H9 (cell line): ENCODE data around the gene KCNK5. TPM values are rescaled to one million over a fixed set of nuclear protein-coding genes. Genes with fewer than 3 reads are reported as not detected.

Experiments
- DNase-seq: peaks from one replicate; pipeline ENCODE4 v3.0.0-alpha.2; 2017
- H2AFZ ChIP-seq: one replicate; pipeline ENCODE4 v1.6.1; 2013; ENCODE audit warnings: mild to moderate bottlenecking, low read length, control low read depth, moderate library complexity
- H2AK5ac ChIP-seq: 2 replicates; pipeline ENCODE4 v1.6.1; 2013; ENCODE audit warnings: low read length, control low read depth, mixed read lengths; ENCODE audit not compliant: insufficient read length
- H2BK120ac ChIP-seq: one replicate; pipeline ENCODE4 v1.6.1; 2013; ENCODE audit warnings: low read depth, mild to moderate bottlenecking, low read length, control low read depth, inconsistent platforms; ENCODE audit not compliant: poor library complexity, severe bottlenecking
- H2BK12ac ChIP-seq: 2 replicates; pipeline ENCODE4 v1.6.1; 2013; ENCODE audit warnings: low read length, control low read depth, mixed read lengths, low read depth; ENCODE audit not compliant: insufficient read length
- H2BK15ac ChIP-seq: 2 replicates; pipeline ENCODE4 v1.6.1; 2013; ENCODE audit warnings: low read depth, low read length, control low read depth
- H2BK20ac ChIP-seq: one replicate; pipeline ENCODE4 v1.6.1; 2013; ENCODE audit warnings: low read depth, mild to moderate bottlenecking, low read length, control low read depth, inconsistent platforms; ENCODE audit not compliant: poor library complexity, severe bottlenecking
- H2BK5ac ChIP-seq: 2 replicates; pipeline ENCODE4 v1.6.1; 2013; ENCODE audit warnings: low read length, control low read depth, mixed read lengths; ENCODE audit not compliant: insufficient read length
- H3K14ac ChIP-seq: 2 replicates; pipeline ENCODE4 v1.6.1; 2013; ENCODE audit warnings: low read length, control low read depth; ENCODE audit not compliant: insufficient read depth
- H3K18ac ChIP-seq: 2 replicates; pipeline ENCODE4 v1.6.1; 2013; ENCODE audit warnings: low read depth, mild to moderate bottlenecking, mixed read lengths, low read length, control low read depth; ENCODE audit not compliant: insufficient read length
- H3K23ac ChIP-seq: 2 replicates; pipeline ENCODE4 v1.6.1; 2013; ENCODE audit warnings: low read length, control low read depth, mixed read lengths, low read depth; ENCODE audit not compliant: insufficient read length
- H3K23me2 ChIP-seq: 2 replicates; pipeline ENCODE4 v1.6.1; 2013; ENCODE audit warnings: low read depth, mild to moderate bottlenecking, mixed read lengths, low read length, control low read depth; ENCODE audit not compliant: insufficient read length, poor library complexity, severe bottlenecking
- H3K27ac ChIP-seq: 2 replicates; pipeline ENCODE4 v1.5.1; 2013; ENCODE audit warnings: low read length, control low read depth, mixed read lengths, low read depth; ENCODE audit not compliant: insufficient read length
- H3K27me3 ChIP-seq: 2 replicates; pipeline ENCODE4 v1.6.1; 2013; ENCODE audit warnings: low read length, control low read depth, inconsistent platforms; ENCODE audit not compliant: insufficient read depth
- H3K4ac ChIP-seq: 2 replicates; pipeline ENCODE4 v1.6.1; 2013; ENCODE audit warnings: low read depth, mild to moderate bottlenecking, control low read depth, inconsistent platforms, low read length, moderate library complexity
- H3K4me1 ChIP-seq: 2 replicates; pipeline ENCODE4 v1.6.1; 2013; ENCODE audit warnings: low read length, control low read depth, inconsistent platforms; ENCODE audit not compliant: insufficient read depth
- H3K4me2 ChIP-seq: 2 replicates; pipeline ENCODE4 v1.6.1; 2013; ENCODE audit warnings: low read length, control low read depth, mixed read lengths; ENCODE audit not compliant: insufficient read length, insufficient read depth
- H3K56ac ChIP-seq: 2 replicates; pipeline ENCODE4 v1.6.1; 2013; ENCODE audit warnings: low read depth, mild to moderate bottlenecking, mixed read lengths, low read length, control low read depth; ENCODE audit not compliant: insufficient read length
- H3K79me1 ChIP-seq: 2 replicates; pipeline ENCODE4 v1.6.1; 2013; ENCODE audit warnings: low read depth, mild to moderate bottlenecking, moderate library complexity, low read length, control low read depth, inconsistent platforms; ENCODE audit not compliant: insufficient read depth, poor library complexity, severe bottlenecking
- H3K79me2 ChIP-seq: 2 replicates; pipeline ENCODE4 v1.6.1; 2013; ENCODE audit warnings: low read length, control low read depth, inconsistent platforms; ENCODE audit not compliant: insufficient read depth
- H3K9ac ChIP-seq: 2 replicates; pipeline ENCODE4 v1.6.1; 2013; ENCODE audit warnings: low read length, control low read depth, mixed read lengths; ENCODE audit not compliant: insufficient read length; ENCODE audit errors: extremely low read depth
- H3K9me3 ChIP-seq: one replicate; pipeline ENCODE4 v1.6.1; 2013; ENCODE audit warnings: low read depth, low read length, inconsistent platforms; ENCODE audit not compliant: control insufficient read depth
- H3T11ph ChIP-seq: one replicate; pipeline ENCODE4 v1.6.1; 2013; ENCODE audit warnings: mild to moderate bottlenecking, low read length, control low read depth, inconsistent platforms
- H4K20me1 ChIP-seq: one replicate; pipeline ENCODE4 v1.6.1; 2013; ENCODE audit not compliant: control insufficient read depth, insufficient read length, insufficient read depth
- H4K5ac ChIP-seq: 2 replicates; pipeline ENCODE4 v1.6.1; 2013; ENCODE audit warnings: low read depth, mild to moderate bottlenecking, mixed read lengths, low read length, control low read depth; ENCODE audit not compliant: insufficient read length
- H4K8ac ChIP-seq: replicated peaks from 2 replicates; pipeline ENCODE4 v1.6.1; 2013; ENCODE audit warnings: low read length, control low read depth, mixed read lengths, low read depth; ENCODE audit not compliant: insufficient read length
- H4K91ac ChIP-seq: 2 replicates; pipeline ENCODE4 v1.6.1; 2013; ENCODE audit warnings: low read depth, mild to moderate bottlenecking, moderate library complexity, mixed read lengths, low read length, control low read depth; ENCODE audit not compliant: insufficient read length
- H3K27ac Mint-ChIP-seq, 3 experiments: 2 replicates in 2 of 3; 3 replicates in 1 of 3; pipeline ENCODE4 v1.8.0; 2020 to 2021; ENCODE audit warnings: mixed read lengths in 3 of 3, mild to moderate bottlenecking in 1 of 3, moderate library complexity in 1 of 3
- H3K27me3 Mint-ChIP-seq: 2 replicates; pipeline ENCODE4 v1.8.0; 2021; ENCODE audit warnings: low read depth, mild to moderate bottlenecking, moderate library complexity, mixed read lengths
- H3K36me3 Mint-ChIP-seq, 3 experiments: 2 replicates in 2 of 3; 3 replicates in 1 of 3; pipeline ENCODE4 v1.8.0; 2020 to 2021; ENCODE audit warnings: low read depth in 3 of 3, mixed read lengths in 3 of 3; ENCODE audit not compliant: insufficient read depth in 1 of 3
- H3K4me1 Mint-ChIP-seq, 2 experiments: 2 replicates each; pipeline ENCODE4 v1.8.0; 2020; ENCODE audit warnings: mixed read lengths in 2 of 2
- H3K4me3 Mint-ChIP-seq, 2 experiments: 2 replicates in 1 of 2; 3 replicates in 1 of 2; pipeline ENCODE4 v1.8.0; 2020 to 2021; ENCODE audit warnings: mild to moderate bottlenecking in 2 of 2, mixed read lengths in 2 of 2, moderate library complexity in 1 of 2
- H3K9me3 Mint-ChIP-seq, 2 experiments: 2 replicates in 1 of 2; 3 replicates in 1 of 2; pipeline ENCODE4 v1.8.0; 2020; ENCODE audit warnings: mild to moderate bottlenecking in 2 of 2, mixed read lengths in 2 of 2, moderate library complexity in 1 of 2
- CTCF ChIP-seq: fragments of 200-600 bp; sonication (generic); conservative IDR thresholded peaks from 3 replicates; pipeline ENCODE4 v1.8.0; 2021; ENCODE audit warnings: antibody characterized with exemption, mild to moderate bottlenecking
- WGBS: extraction: QIAGEN DNeasy Blood & Tissue Kit; methylation state at CpG from one replicate; pipeline ENCODE4 v1.1.7; 2013; ENCODE audit warnings: missing lambda C conversion rate, low lambda C conversion rate, mixed read lengths; ENCODE audit not compliant: insufficient read length; ENCODE audit errors: extremely low coverage; 5-methylcytosine and 5-hydroxymethylcytosine counted together
- total RNA-seq: library from RNA; stranded (reverse); gene quantifications from 2 replicates; pipeline ENCODE4 v1.2.1, GENCODE V29; 2021

KCNK5 gene
- total RNA-seq, 1 experiment from 2014 or later, result 30.0 TPM

- H3K27me3 ChIP-seq, result no peaks in the 10 kb centered on the region; the same call in 1 of the 2 replicates
- peaks cover 11% of the 10 kb centered on the region for H3K9me3 ChIP-seq
- H3K36me3 Mint-ChIP-seq, result peaks cover 7 to 12% (median 8%) of the 10 kb centered on the region in 3 experiments; a peak in 6 of 7 replicates
- H4K91ac ChIP-seq, result no peak overlapping the region
- no peak overlapping the region for H2BK20ac ChIP-seq
- H3K27ac Mint-ChIP-seq, result no peak overlapping the region
- TF ChIP-seq CTCF, result no peak
- no peak overlapping the region for H3K56ac ChIP-seq
- H3K27ac ChIP-seq, result no peak overlapping the region
- H3K4ac ChIP-seq, result no peak overlapping the region
- H2BK15ac ChIP-seq, result no peak overlapping the region
- no peak overlapping the region for H3K18ac ChIP-seq
- no peak overlapping the region for H2AK5ac ChIP-seq
- no peak overlapping the region for H3K4me2 ChIP-seq
- no peak overlapping the region for H2AFZ ChIP-seq
- DNase-seq, result no peak
- H2BK12ac ChIP-seq, result no peak overlapping the region
- H3K79me1 ChIP-seq, result no peaks in the 10 kb centered on the region
- no peak overlapping the region for H3K4me3 Mint-ChIP-seq
- H2BK120ac ChIP-seq, result no peak overlapping the region
- peaks cover 5% of the 10 kb centered on the region for H3K27me3 Mint-ChIP-seq
- no peak overlapping the region for H3T11ph ChIP-seq
- H3K23ac ChIP-seq, result no peak overlapping the region
- no CpG with 5 or more reads among the region's 4 CpGs for WGBS
- H3K14ac ChIP-seq, result no peak overlapping the region
- no peaks in the 10 kb centered on the region for H3K79me2 ChIP-seq
- H4K8ac ChIP-seq, result no peak overlapping the region
- H3K4me1 Mint-ChIP-seq, result peaks cover 2% of the 10 kb centered on the region in 2 experiments; a peak in 2 of 4 replicates
- H4K20me1 ChIP-seq, result no peaks in the 10 kb centered on the region
- no peak overlapping the region for H4K5ac ChIP-seq
- peaks cover 7 to 8% of the 10 kb centered on the region in 2 experiments; a peak in 4 of 5 replicates for H3K9me3 Mint-ChIP-seq
- H3K4me1 ChIP-seq, result no peaks in the 10 kb centered on the region
- H3K9ac ChIP-seq, result no peak overlapping the region
- H3K23me2 ChIP-seq, result no peaks in the 10 kb centered on the region
- no peak overlapping the region for H2BK5ac ChIP-seq
Measured at GRCh38 chr6:39171489-39172376, 57.5 kb downstream of the KCNK5 start.
